Cardiac muscle cell (in vitro differentiated cells and primary cell): ENCODE measurements around the gene EIF2AK2. TPM values are rescaled to one million over a fixed set of nuclear protein-coding genes. Genes with fewer than 3 reads are reported as not detected.

Experiments
- DNase-seq, 2 donors: peaks; one replicate each; pipeline versions ENCODE4 v3.0.0 to v3.0.0-alpha.2; 2010 to 2017; ENCODE audit warnings: low read depth in 1 of 2, low spot score in 1 of 2
- H3K27ac ChIP-seq: fragments of 200-600 bp; sonication (generic); 2 replicates; pipeline ENCODE4 v1.5.1; 2016
- H3K27me3 ChIP-seq: fragments of 200-600 bp; sonication (generic); 2 replicates; pipeline ENCODE4 v1.6.0; 2016; ENCODE audit warnings: control low read depth
- H3K36me3 ChIP-seq: fragments of 200-600 bp; sonication (generic); 2 replicates; pipeline ENCODE4 v1.5.1; 2016; ENCODE audit warnings: control low read depth
- H3K4me1 ChIP-seq: fragments of 200-600 bp; sonication (generic); 2 replicates; pipeline ENCODE4 v1.8.1; 2017; ENCODE audit warnings: low read depth, mild to moderate bottlenecking, mixed run types
- H3K4me3 ChIP-seq: fragments of 200-600 bp; sonication (generic); 2 replicates; pipeline ENCODE4 v1.5.1; 2016; ENCODE audit warnings: mild to moderate bottlenecking
- H3K9me3 ChIP-seq: fragments of 200-600 bp; sonication (generic); 2 replicates; pipeline ENCODE4 v1.5.1; 2017; ENCODE audit warnings: low read depth, mild to moderate bottlenecking, control low read depth
- polyA plus RNA-seq: library from polyadenylated mRNA; unstranded; fragments of >200 nt; fragmentation: Nextera tagmentation; extraction: Ambion mirVana; gene quantifications from 2 replicates; pipeline ENCODE4 v1.2.1, GENCODE V29; 2016
- total RNA-seq: library from RNA; depleted of rRNA; stranded (reverse); fragments of >200 nt; gene quantifications from 2 replicates; pipeline ENCODE4 v1.2.3, GENCODE V29; 2016
- TF ChIP-seq, protein P1 (sequence below): IDR thresholded peaks from 2 replicates; pipeline ENCODE4 v1.5.1; 2012; ENCODE audit warnings: low read depth, mild to moderate bottlenecking, low read length

EIF2AK2 gene
- total and polyA plus RNA-seq, 2 experiments from 2014 or later = 12.3 to 12.5 TPM

DNA sequence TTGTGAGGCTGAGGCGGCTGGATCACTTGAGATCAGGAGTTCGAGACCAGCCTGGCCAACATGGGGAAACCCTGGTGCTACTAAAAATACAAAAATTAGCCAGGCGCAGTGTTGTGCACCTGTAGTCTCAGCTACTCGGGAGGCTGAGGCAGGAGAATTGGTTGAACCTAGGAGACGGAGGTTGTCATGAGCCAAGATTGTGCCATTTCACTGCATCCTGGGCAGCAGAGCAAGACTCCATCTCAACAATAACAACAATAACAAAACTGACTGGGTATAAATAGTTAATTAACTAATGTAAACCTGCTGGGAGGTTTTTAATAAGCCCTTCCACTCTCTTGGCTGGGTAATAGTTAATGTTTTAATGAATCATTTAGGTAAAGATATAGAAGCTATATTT lies 23.9 kb upstream of the EIF2AK2 start:
- Histone ChIP-seq H3K9me3 (no peaks in the 10 kb centered on the region), H3K27me3 (no peaks in the 10 kb centered on the region), H3K36me3 (no peaks in the 10 kb centered on the region), H3K27ac (no peak overlapping the region), H3K4me1 (no peaks in the 10 kb centered on the region), H3K4me3 (no peak overlapping the region)
- TF ChIP-seq, protein P1, sequence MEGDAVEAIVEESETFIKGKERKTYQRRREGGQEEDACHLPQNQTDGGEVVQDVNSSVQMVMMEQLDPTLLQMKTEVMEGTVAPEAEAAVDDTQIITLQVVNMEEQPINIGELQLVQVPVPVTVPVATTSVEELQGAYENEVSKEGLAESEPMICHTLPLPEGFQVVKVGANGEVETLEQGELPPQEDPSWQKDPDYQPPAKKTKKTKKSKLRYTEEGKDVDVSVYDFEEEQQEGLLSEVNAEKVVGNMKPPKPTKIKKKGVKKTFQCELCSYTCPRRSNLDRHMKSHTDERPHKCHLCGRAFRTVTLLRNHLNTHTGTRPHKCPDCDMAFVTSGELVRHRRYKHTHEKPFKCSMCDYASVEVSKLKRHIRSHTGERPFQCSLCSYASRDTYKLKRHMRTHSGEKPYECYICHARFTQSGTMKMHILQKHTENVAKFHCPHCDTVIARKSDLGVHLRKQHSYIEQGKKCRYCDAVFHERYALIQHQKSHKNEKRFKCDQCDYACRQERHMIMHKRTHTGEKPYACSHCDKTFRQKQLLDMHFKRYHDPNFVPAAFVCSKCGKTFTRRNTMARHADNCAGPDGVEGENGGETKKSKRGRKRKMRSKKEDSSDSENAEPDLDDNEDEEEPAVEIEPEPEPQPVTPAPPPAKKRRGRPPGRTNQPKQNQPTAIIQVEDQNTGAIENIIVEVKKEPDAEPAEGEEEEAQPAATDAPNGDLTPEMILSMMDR = no peak
- DNase-seq = no peak

DNA sequence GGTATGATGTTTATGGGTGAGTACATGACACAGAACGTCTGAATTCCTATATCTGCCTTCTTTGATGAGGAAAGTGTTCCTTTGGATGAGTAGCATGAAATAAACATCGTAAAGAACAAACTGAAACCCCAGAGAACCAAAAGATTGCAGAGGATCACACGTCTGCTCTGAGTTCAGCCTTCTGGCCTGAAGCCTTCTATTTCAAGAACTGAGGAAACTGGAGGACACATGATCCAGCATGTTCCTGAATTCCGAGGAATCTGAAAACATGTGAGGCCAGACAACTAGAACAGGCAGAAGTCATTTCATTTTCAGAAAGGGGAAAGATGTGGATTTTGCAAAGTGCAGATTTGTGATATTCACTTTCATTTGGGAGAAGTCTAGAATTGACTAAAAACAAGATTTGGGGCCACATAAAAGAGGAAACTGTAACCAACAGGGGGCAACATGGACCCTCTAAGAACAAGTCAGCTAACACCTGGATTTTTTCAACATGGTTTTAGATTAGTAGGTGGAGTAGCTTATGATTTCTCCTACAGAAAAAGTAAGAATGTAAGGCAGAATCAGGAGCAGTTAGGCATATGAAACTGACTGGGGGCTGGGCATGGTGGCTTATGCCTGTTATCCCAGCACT lies 23.3 kb upstream of the EIF2AK2 start:
- H3K4me3 ChIP-seq = no peak overlapping the region
- H3K27ac ChIP-seq = no peak overlapping the region
- no peaks in the 10 kb centered on the region for H3K9me3 ChIP-seq
- DNase-seq = no peak
- H3K4me1 ChIP-seq = no peaks in the 10 kb centered on the region
- no peaks in the 10 kb centered on the region for H3K27me3 ChIP-seq
- TF ChIP-seq, protein P1 = no peak
- no peaks in the 10 kb centered on the region for H3K36me3 ChIP-seq

DNA sequence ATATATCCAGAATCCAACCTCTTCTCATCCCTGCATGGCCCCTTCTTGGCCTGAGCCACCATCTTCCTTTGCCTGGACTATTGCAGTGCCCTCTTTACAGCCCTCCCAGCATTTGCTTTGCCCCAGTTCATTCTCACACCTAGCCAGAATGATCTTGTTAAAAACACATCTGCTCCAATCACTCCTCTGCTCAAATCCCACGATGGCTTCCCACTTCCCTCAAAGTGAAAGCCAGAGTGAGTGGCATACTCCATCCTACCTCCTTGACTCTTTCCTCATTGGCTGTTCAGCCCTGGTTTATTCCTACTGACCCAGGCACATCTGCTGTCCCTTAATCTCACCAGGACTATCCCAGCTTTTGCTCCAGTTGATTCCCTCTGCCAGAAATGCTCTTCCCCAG lies 17.0 kb upstream of the EIF2AK2 start:
- Histone ChIP-seq H3K27me3 (no peaks in the 10 kb centered on the region), H3K9me3 (no peaks in the 10 kb centered on the region), H3K27ac (no peak overlapping the region), H3K4me3 (no peak overlapping the region), H3K36me3 (no peaks in the 10 kb centered on the region), H3K4me1 (no peaks in the 10 kb centered on the region)
- TF ChIP-seq, protein P1 = no peak
- no peak for DNase-seq

DNA sequence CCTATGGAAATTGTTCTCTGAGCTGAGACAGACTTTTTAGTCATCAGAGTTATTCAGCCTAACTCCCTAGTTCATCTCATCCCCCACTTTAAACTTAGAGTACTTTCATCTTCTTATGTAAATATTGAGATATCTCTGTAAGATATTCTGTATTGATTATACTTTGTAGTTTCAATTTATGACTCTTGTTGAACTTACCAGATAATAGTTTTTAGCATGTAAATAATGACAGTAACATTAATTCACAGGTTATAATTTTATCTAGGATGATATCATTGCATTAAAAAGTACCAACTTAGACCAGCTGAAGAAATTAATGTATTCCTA lies 14.8 kb upstream of the EIF2AK2 start:
- Histone ChIP-seq H3K36me3 (no peaks in the 10 kb centered on the region), H3K4me3 (no peak overlapping the region), H3K27ac (no peak overlapping the region), H3K4me1 (no peaks in the 10 kb centered on the region), H3K27me3 (no peaks in the 10 kb centered on the region), H3K9me3 (no peaks in the 10 kb centered on the region)
- no peak for DNase-seq
- TF ChIP-seq, protein P1 = no peak

DNA sequence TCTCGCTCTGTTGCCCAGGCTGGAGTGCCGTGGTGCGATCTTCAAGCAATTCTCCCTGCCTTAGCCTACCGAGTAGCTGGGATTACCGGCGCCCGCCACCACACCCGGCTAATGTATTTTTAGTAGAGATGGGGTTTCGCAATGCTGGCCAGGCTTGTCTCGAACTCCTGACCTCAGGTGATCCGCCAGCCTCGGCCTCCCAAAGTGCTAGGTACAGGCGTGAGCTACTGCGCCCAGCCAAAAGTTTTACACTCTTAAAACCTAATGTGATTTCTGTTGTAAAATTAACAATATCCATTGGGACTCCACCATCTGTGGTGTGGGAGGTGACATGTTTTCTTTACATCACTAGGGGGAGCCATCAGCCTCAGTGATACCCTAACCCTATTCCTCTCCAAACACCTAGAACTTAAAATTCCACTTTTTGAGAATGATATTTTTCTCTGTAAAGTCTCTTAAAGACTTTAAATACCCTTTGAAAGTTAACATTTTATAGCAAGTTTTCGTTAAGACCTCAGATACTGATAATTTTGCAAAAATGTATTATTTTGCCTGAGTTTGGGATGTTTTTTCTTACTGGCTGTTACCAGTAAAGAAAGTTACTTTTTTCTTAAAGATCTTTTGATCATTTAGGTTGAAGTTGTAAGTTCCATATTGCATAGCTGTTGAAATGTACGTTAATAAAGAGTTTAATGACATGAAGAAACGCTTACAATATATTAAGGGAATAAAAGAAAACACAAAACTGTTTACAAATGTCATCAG lies 11.6 kb upstream of the EIF2AK2 start:
- no peaks in the 10 kb centered on the region for H3K27me3 ChIP-seq
- no peaks in the 10 kb centered on the region for H3K36me3 ChIP-seq
- H3K4me1 ChIP-seq = no peaks in the 10 kb centered on the region
- no peak overlapping the region for H3K4me3 ChIP-seq
- H3K9me3 ChIP-seq = no peaks in the 10 kb centered on the region
- DNase-seq = peak; percentile 50 to 63
- TF ChIP-seq, protein P1 = peak; percentile 71
- H3K27ac ChIP-seq = no peak overlapping the region
